Spleen (tissue), 11 donors: Measurements from ENCODE around the gene MYO3B. TPM values are rescaled to one million over a fixed set of nuclear protein-coding genes. Genes with fewer than 3 reads are reported as not detected.

ENCODE experiments used
- DNase-seq: peaks from one replicate; pipeline ENCODE4 v3.0.0-alpha.2; 2020
- H3K27ac ChIP-seq, 8 donors: fragments of 200-600 bp; sonication (generic) in 7 of 8; 1 replicate in 4 of 8; 2 replicates in 4 of 8; pipeline versions ENCODE4 v1.5.0 to v1.8.0; 2016 to 2021; ENCODE audit warnings: inconsistent platforms in 4 of 8, mild to moderate bottlenecking in 4 of 8, moderate library complexity in 1 of 8
- H3K27me3 ChIP-seq, 7 donors: fragments of 200-600 bp; sonication (generic) in 6 of 7; replicated peaks in 1 of 7; 1 replicate in 4 of 7; 2 replicates in 3 of 7; pipeline versions ENCODE4 v1.5.0 to v1.8.0; 2016 to 2021; ENCODE audit warnings: inconsistent platforms in 3 of 7, mild to moderate bottlenecking in 1 of 7
- H3K36me3 ChIP-seq, 6 donors: fragments of 200-600 bp; sonication (generic) in 5 of 6; 1 replicate in 4 of 6; 2 replicates in 2 of 6; pipeline versions ENCODE4 v1.5.0 to v1.8.0; 2016 to 2021; ENCODE audit warnings: inconsistent platforms in 2 of 6
- H3K4me1 ChIP-seq, 6 donors: fragments of 200-600 bp; sonication (generic) in 5 of 6; 1 replicate in 3 of 6; 2 replicates in 3 of 6; pipeline versions ENCODE4 v1.5.0 to v1.8.0; 2016 to 2021; ENCODE audit warnings: inconsistent platforms in 3 of 6
- H3K4me3 ChIP-seq, 8 donors: fragments of 200-600 bp; sonication (generic) in 7 of 8; 1 replicate in 4 of 8; 2 replicates in 4 of 8; pipeline versions ENCODE4 v1.5.0 to v1.8.0; 2016 to 2021; ENCODE audit warnings: inconsistent platforms in 4 of 8, mild to moderate bottlenecking in 4 of 8, moderate library complexity in 2 of 8
- H3K9me3 ChIP-seq, 8 donors: fragments of 200-600 bp; sonication (generic) in 7 of 8; 1 replicate in 4 of 8; 2 replicates in 4 of 8; pipeline versions ENCODE4 v1.5.0 to v1.8.0; 2016 to 2021; ENCODE audit warnings: inconsistent platforms in 4 of 8
- CTCF ChIP-seq, 11 experiments: fragments of 200-600 bp in 7 of 11; fragments of 450-650 bp in 4 of 11; sonication (generic) in 4 of 11; IDR thresholded peaks in 8 of 11; conservative IDR thresholded peaks in 3 of 11; 1 replicate in 7 of 11; 2 replicates in 4 of 11; pipeline versions ENCODE4 v1.4.0 to v1.8.0; 2016 to 2021; ENCODE audit warnings: antibody characterized with exemption in 11 of 11, inconsistent platforms in 4 of 11, mild to moderate bottlenecking in 1 of 11
- POLR2A ChIP-seq, 3 donors: fragments of 450-650 bp; IDR thresholded peaks; one replicate each; pipeline ENCODE4 v1.5.1; 2017; ENCODE audit warnings: antibody characterized with exemption in 3 of 3, mild to moderate bottlenecking in 1 of 3
- POLR2AphosphoS5 ChIP-seq, 3 donors: sonication (generic); formaldehyde crosslinking; IDR thresholded peaks; one replicate each; pipeline ENCODE4 v1.5.1; 2017; ENCODE audit warnings: antibody characterized with exemption in 3 of 3
- WGBS, 5 donors: extraction: QIAGEN DNeasy Blood & Tissue Kit in 3 of 5; methylation state at CpG; one replicate each; pipeline versions ENCODE4 v1.1.5 to v1.1.7; 2013 to 2018; 5-methylcytosine and 5-hydroxymethylcytosine counted together
- intact Hi-C: fragments of 100-400 bp; cut with DNase I; formaldehyde crosslinking; loops from one replicate; pipeline ENCODE4 v1.15.0; 2023; ENCODE audit warnings: low total_unique reads
- polyA plus RNA-seq, 3 donors: library from polyadenylated mRNA; stranded (reverse); fragments of 200-250 nt; gene quantifications; one replicate each; pipeline ENCODE4 v1.2.1, GENCODE V29; 2013
- total RNA-seq, 7 donors: library from RNA; depleted of rRNA in 3 of 7; stranded (reverse); fragments of >200 nt in 3 of 7; fragmentation: NEBNext Ultra II Directional in 4 of 7; extraction: Animal tissue kit (Norgen Biotek cat#: 25700) in 4 of 7; gene quantifications; one replicate each; pipeline versions ENCODE4 v1.1.0 to v1.2.1, GENCODE V29; 2016 to 2021
- donor health status: healthy with polysubstance abuse.
- donor health status: DM: no; HTN: no; CAD: no; lungs with moderate emphysema.
- donor health status: DM: no; HTN: no; CAD: no.
- donor health status: Bipolar disorder and iron deficiency.
- donor health status: healthy.
- donor health status: DM: no; HTN: no; CAD: no.
- donor health status: DM: yes; HTN: yes; CAD: no.

MYO3B gene
- total and polyA plus RNA-seq, 10 donors, result 0.03 to 2.0 (median 0.58) TPM; not detected in 4

GRCh38 chr2:170145191-170145590, 32.8 kb upstream of the MYO3B start:
- TF ChIP-seq CTCF (IDR thresholded peaks at IDR 0.05 in 8 of 11, conservative IDR thresholded peaks at IDR 0.05 in 3 of 11), result no peak
- Histone ChIP-seq H3K27ac (no peak overlapping the region), H3K27me3 (no peaks in the 10 kb centered on the region), H3K4me1 (peaks cover 0 to 23% (median 2%) of the 10 kb centered on the region in 6 donors), H3K4me3 (no peak overlapping the region), H3K36me3 (no peaks in the 10 kb centered on the region), H3K9me3 (no peaks in the 10 kb centered on the region)
- intact Hi-C loops, result no loop called here
- 69 to 87% (median 76%) methylated on average over 1 of the region's 1 CpG for WGBS, 5 donors
- no peak for DNase-seq

GRCh38 chr2:170145675-170146432, 32.1 kb upstream of the MYO3B start:
- Histone ChIP-seq H3K27me3 (no peaks in the 10 kb centered on the region), H3K27ac (no peak overlapping the region), H3K4me3 (no peak overlapping the region), H3K4me1 (peaks cover 0 to 23% (median 2%) of the 10 kb centered on the region in 6 donors), H3K36me3 (no peaks in the 10 kb centered on the region), H3K9me3 (no peaks in the 10 kb centered on the region)
- WGBS, 5 donors, result 60 to 67% (median 64%) methylated on average over 7 of the region's 7 CpGs
- no peak for TF ChIP-seq POLR2AphosphoS5 (IDR thresholded peaks at IDR 0.05)
- TF ChIP-seq POLR2A (IDR thresholded peaks at IDR 0.05), result no peak
- TF ChIP-seq CTCF (IDR thresholded peaks at IDR 0.05 in 8 of 11, conservative IDR thresholded peaks at IDR 0.05 in 3 of 11), result no peak
- DNase-seq, result no peak
- intact Hi-C loops, result no loop called here

DNA sequence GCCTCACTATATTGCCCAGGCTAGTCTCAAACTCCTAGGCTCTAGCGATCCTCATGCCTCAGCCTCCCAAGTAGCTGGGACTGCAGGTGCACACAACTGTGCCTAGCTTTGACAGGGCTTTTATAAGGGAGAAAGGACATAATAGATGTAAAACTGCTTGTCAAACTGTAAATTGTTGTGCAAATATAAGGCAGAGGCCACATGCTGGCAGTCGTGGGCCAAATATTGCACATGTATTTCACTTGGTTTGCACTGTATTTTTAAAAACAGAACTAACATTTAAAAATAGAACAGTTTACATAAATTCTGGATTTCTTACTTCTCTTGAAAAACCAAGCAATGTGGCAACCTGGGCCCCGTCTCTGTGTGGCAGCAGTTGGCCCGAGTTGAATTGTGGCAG, 31.2 kb upstream of the MYO3B start:
- DNase-seq, result no peak
- TF ChIP-seq POLR2A (IDR thresholded peaks at IDR 0.05) (no peak), POLR2AphosphoS5 (IDR thresholded peaks at IDR 0.05) (no peak), CTCF (IDR thresholded peaks at IDR 0.05 in 8 of 11, conservative IDR thresholded peaks at IDR 0.05 in 3 of 11) (no peak)
- intact Hi-C loops, result no loop called here
- 60 to 77% (median 67%) methylated on average over 4 of the region's 4 CpGs for WGBS, 5 donors
- Histone ChIP-seq H3K27ac (no peak overlapping the region), H3K27me3 (no peaks in the 10 kb centered on the region), H3K36me3 (no peaks in the 10 kb centered on the region), H3K4me1 (peaks cover 0 to 16% (median 2%) of the 10 kb centered on the region in 6 donors), H3K4me3 (no peak overlapping the region), H3K9me3 (no peaks in the 10 kb centered on the region)

GRCh38 chr2:170147576-170147975, 30.4 kb upstream of the MYO3B start:
- 85 to 94% (median 89%) methylated on average over 3 of the region's 3 CpGs for WGBS, 5 donors
- intact Hi-C loops, result no loop called here
- Histone ChIP-seq H3K9me3 (no peaks in the 10 kb centered on the region), H3K27me3 (no peaks in the 10 kb centered on the region), H3K4me1 (peaks cover 0 to 8% (median 2%) of the 10 kb centered on the region in 6 donors), H3K36me3 (no peaks in the 10 kb centered on the region), H3K4me3 (no peak overlapping the region), H3K27ac (no peak overlapping the region)
- DNase-seq, result no peak
- TF ChIP-seq POLR2AphosphoS5 (IDR thresholded peaks at IDR 0.05) (no peak), CTCF (IDR thresholded peaks at IDR 0.05 in 8 of 11, conservative IDR thresholded peaks at IDR 0.05 in 3 of 11) (no peak), POLR2A (IDR thresholded peaks at IDR 0.05) (no peak)
